GM19240 (cell line): ENCODE results near the gene GCM1.

Source experiments
- DNase-seq: peaks from one replicate; pipeline ENCODE4 v3.0.0; 2011; ENCODE audit warnings: low spot score; ENCODE audit not compliant: insufficient read length

GCM1 gene

GRCh38 chr6:53109612-53110011, 39.0 kb downstream of the GCM1 start:
- DNase-seq = no peak

- DNase-seq = no peak
Measured at GRCh38 chr6:53107091-53107490, 41.5 kb downstream of the GCM1 start.

GRCh38 chr6:53104916-53105315, 43.7 kb downstream of the GCM1 start:
- DNase-seq = no peak

- DNase-seq = no peak
Measured at GRCh38 chr6:53103993-53104675, 44.5 kb downstream of the GCM1 start.

- no peak for DNase-seq
Measured at GRCh38 chr6:53101006-53101405, 47.6 kb downstream of the GCM1 start.

GRCh38 chr6:53100561-53100960, 48.1 kb downstream of the GCM1 start:
- DNase-seq = no peak

GRCh38 chr6:53095716-53096115, 52.9 kb downstream of the GCM1 start:
- DNase-seq = no peak

- no peak for DNase-seq
Measured at GRCh38 chr6:53095270-53095669, 53.4 kb downstream of the GCM1 start.

GRCh38 chr6:53090576-53090975, 58.1 kb downstream of the GCM1 start:
- no peak for DNase-seq

- no peak for DNase-seq
Measured at GRCh38 chr6:53089948-53090347, 58.7 kb downstream of the GCM1 start.

- DNase-seq = no peak
Measured at GRCh38 chr6:53086302-53086701, 62.3 kb downstream of the GCM1 start.

- no peak for DNase-seq
Measured at GRCh38 chr6:53080813-53081212, 67.8 kb downstream of the GCM1 start.
